Neutrophil (primary cell): ENCODE results near the gene TMBIM1.
A peak's percentile ranks its signal among the peaks of the same experiment; 100 is the strongest.

Source experiments
- H3K27ac ChIP-seq: fragments of 200-600 bp; sonication (generic); 2 replicates; pipeline ENCODE4 v1.5.1; 2016; ENCODE audit warnings: mild to moderate bottlenecking, moderate library complexity
- H3K27me3 ChIP-seq: fragments of 200-600 bp; sonication (generic); 2 replicates; pipeline ENCODE4 v1.6.0; 2016; ENCODE audit warnings: mild to moderate bottlenecking
- H3K36me3 ChIP-seq: fragments of 200-600 bp; sonication (generic); 2 replicates; pipeline ENCODE4 v1.5.1; 2017
- H3K4me1 ChIP-seq, 2 experiments: fragments of 200-600 bp in 1 of 2; sonication (generic) in 1 of 2; 1 replicate in 1 of 2; 2 replicates in 1 of 2; pipeline versions ENCODE4 v1.5.1 to v1.6.1; 2013 to 2016; ENCODE audit warnings: low read depth in 1 of 2, low read length in 1 of 2, mild to moderate bottlenecking in 1 of 2, moderate library complexity in 1 of 2; ENCODE audit not compliant: control insufficient read depth in 1 of 2, insufficient read depth in 1 of 2
- H3K4me3 ChIP-seq, 2 experiments: fragments of 200-600 bp in 1 of 2; sonication (generic) in 1 of 2; 1 replicate in 1 of 2; 2 replicates in 1 of 2; pipeline ENCODE4 v1.5.1; 2013 to 2016; ENCODE audit warnings: low read depth in 1 of 2, low read length in 1 of 2, mild to moderate bottlenecking in 1 of 2, moderate library complexity in 1 of 2
- H3K9me3 ChIP-seq: fragments of 200-600 bp; sonication (generic); 2 replicates; pipeline ENCODE4 v1.5.1; 2016
- CTCF ChIP-seq: fragments of 200-600 bp; sonication (generic); IDR thresholded peaks from 2 replicates; pipeline ENCODE4 v1.5.1; 2016; ENCODE audit warnings: antibody characterized with exemption

Gene TMBIM1

GRCh38 chr2:218280260-218280870 is 11.9 kb downstream of the TMBIM1 start:
- no peak for TF ChIP-seq CTCF
- no peaks in the 10 kb centered on the region for H3K9me3 ChIP-seq
- H3K4me3 ChIP-seq, result no peak overlapping the region
- H3K4me1 ChIP-seq, result peaks cover 12 to 17% of the 10 kb centered on the region in 2 experiments
- no peaks in the 10 kb centered on the region for H3K27me3 ChIP-seq
- H3K27ac ChIP-seq, result no peak overlapping the region
- peaks cover 94% of the 10 kb centered on the region for H3K36me3 ChIP-seq

- peaks cover 11 to 20% of the 10 kb centered on the region in 2 experiments for H3K4me1 ChIP-seq
- peak overlapping the region; percentile 3 for H3K27ac ChIP-seq
- H3K36me3 ChIP-seq, result peaks cover 100% of the 10 kb centered on the region
- no peaks in the 10 kb centered on the region for H3K9me3 ChIP-seq
- TF ChIP-seq CTCF, result no peak
- no peaks in the 10 kb centered on the region for H3K27me3 ChIP-seq
- H3K4me3 ChIP-seq, result no peak overlapping the region
These were observed 13.6 kb downstream of the TMBIM1 start for GRCh38 chr2:218278531-218279360.

GRCh38 chr2:218277921-218278320 is 14.4 kb downstream of the TMBIM1 start:
- H3K4me1 ChIP-seq, result peaks cover 11 to 20% of the 10 kb centered on the region in 2 experiments
- no peaks in the 10 kb centered on the region for H3K9me3 ChIP-seq
- no peaks in the 10 kb centered on the region for H3K27me3 ChIP-seq
- peaks cover 95% of the 10 kb centered on the region for H3K36me3 ChIP-seq
- no peak overlapping the region for H3K27ac ChIP-seq
- H3K4me3 ChIP-seq, result no peak overlapping the region
- TF ChIP-seq CTCF, result no peak

- Histone ChIP-seq H3K27ac (peak overlapping the region; percentile 37), H3K4me1 (peaks cover 19 to 25% of the 10 kb centered on the region in 2 experiments), H3K4me3 (no peak overlapping the region), H3K27me3 (no peaks in the 10 kb centered on the region), H3K9me3 (no peaks in the 10 kb centered on the region), H3K36me3 (peaks cover 87% of the 10 kb centered on the region)
- TF ChIP-seq CTCF, result no peak
These were observed 15.1 kb downstream of the TMBIM1 start for GRCh38 chr2:218276986-218277755.

- no peaks in the 10 kb centered on the region for H3K9me3 ChIP-seq
- H3K36me3 ChIP-seq, result peaks cover 71% of the 10 kb centered on the region
- TF ChIP-seq CTCF, result no peak
- peaks cover 35 to 39% of the 10 kb centered on the region in 2 experiments for H3K4me1 ChIP-seq
- no peak overlapping the region for H3K4me3 ChIP-seq
- no peaks in the 10 kb centered on the region for H3K27me3 ChIP-seq
- peak overlapping the region; percentile 37 for H3K27ac ChIP-seq
These were observed 16.8 kb downstream of the TMBIM1 start for GRCh38 chr2:218275371-218276072.
